ENCODE data around the gene MTERF4. TPM values are rescaled to one million over a fixed set of nuclear protein-coding genes. Genes with fewer than 3 reads are reported as not detected.

Gene MTERF4
- total RNA-seq, 1 donor from 2014 or later = 40.2 TPM

- no peak for DNase-seq
Measured at GRCh38 chr2:241049739-241050623, 52.1 kb downstream of the MTERF4 start.

GRCh38 chr2:241048949-241049343, 53.1 kb downstream of the MTERF4 start:
- DNase-seq = no peak

- no peak for DNase-seq
Measured at GRCh38 chr2:241048149-241048948, 53.7 kb downstream of the MTERF4 start.

- DNase-seq = no peak
Measured at GRCh38 chr2:241047253-241048010, 54.7 kb downstream of the MTERF4 start.

Small RNA genes within 50 kb of the gene (small RNA-seq; reads per million reads assigned to genes)
- gene AC005237.2 = not detected

Other genes with a start within 250 kb of the MTERF4 start
- not detected for gene AGXT, start 233.5 kb downstream of the MTERF4 start, total RNA-seq
- gene MAB21L4, start 206.1 kb downstream of the MTERF4 start, total RNA-seq = not detected
- under 0.01 TPM for gene CROCC2, start 196.0 kb downstream of the MTERF4 start, total RNA-seq
- 3.3 TPM for gene SNED1, start 103.7 kb downstream of the MTERF4 start, total RNA-seq
- gene PASK, start 47.2 kb upstream of the MTERF4 start, total RNA-seq = 11.9 TPM
- gene PPP1R7, start 48.2 kb upstream of the MTERF4 start, total RNA-seq = 38.5 TPM
- gene ANO7, start 86.4 kb upstream of the MTERF4 start, total RNA-seq = 0.16 TPM
- gene HDLBP, start 213.4 kb upstream of the MTERF4 start, total RNA-seq = 138 TPM
- gene SEPTIN2, start 213.6 kb upstream of the MTERF4 start, total RNA-seq = 266 TPM